Activated CD8-positive, alpha-beta T cell treated with anti-CD3 and anti-CD28 coated beads for 36 hours (primary cell): Measurements from ENCODE around the gene RGS5. TPM values are rescaled to one million over a fixed set of nuclear protein-coding genes. Genes with fewer than 3 reads are reported as not detected.

Experiments
- ATAC-seq: fragments of 200-7000 bp; cut with Tn5 transposase; one replicate; pipeline ENCODE4 v1.10.0; 2021; ENCODE audit warnings: mild to moderate bottlenecking, moderate library complexity
- CTCF ChIA-PET: fragments of 350-600 bp; sonication (Branson Sonifier 250); formaldehyde crosslinking; loops from one replicate; lab custom pipeline; 2021; ENCODE audit warnings: antibody characterized with exemption; lab: Charles Lee
- POLR2A ChIA-PET: fragments of 350-600 bp; sonication (Branson Sonifier 250); formaldehyde crosslinking; loops from one replicate; lab custom pipeline; 2021; ENCODE audit warnings: antibody characterized with exemption; lab: Charles Lee
- DNase-seq: peaks from one replicate; pipeline ENCODE4 v3.0.0-alpha.2; 2020
- H3K27ac Mint-ChIP-seq: one replicate; pipeline ENCODE4 v1.8.0; 2021; ENCODE audit warnings: mild to moderate bottlenecking, mixed read lengths
- H3K27me3 Mint-ChIP-seq: one replicate; pipeline ENCODE4 v1.8.0; 2021; ENCODE audit warnings: mixed read lengths
- H3K36me3 Mint-ChIP-seq: one replicate; pipeline ENCODE4 v1.8.0; 2021; ENCODE audit warnings: low read depth, mixed read lengths
- H3K4me1 Mint-ChIP-seq: one replicate; pipeline ENCODE4 v1.8.0; 2021; ENCODE audit warnings: low read depth, mixed read lengths
- H3K4me3 Mint-ChIP-seq: one replicate; pipeline ENCODE4 v1.8.0; 2021; ENCODE audit warnings: mild to moderate bottlenecking, moderate library complexity, mixed read lengths
- H3K9me3 Mint-ChIP-seq: one replicate; pipeline ENCODE4 v1.8.0; 2021; ENCODE audit warnings: mixed read lengths
- intact Hi-C: fragments of 100-400 bp; cut with micrococcal nuclease; formaldehyde crosslinking; loops from one replicate; pipeline ENCODE4 v1.10.0; 2022
- total RNA-seq, 2 experiments: library from RNA; stranded (reverse); gene quantifications; one replicate each; pipeline ENCODE4 v1.2.3, GENCODE V29; 2021
- TF ChIP-seq, protein P1 (sequence below): fragments of 200-600 bp; IDR thresholded peaks from one replicate; pipeline ENCODE4 v1.8.0; 2022; ENCODE audit warnings: antibody characterized with exemption, mild to moderate bottlenecking

RGS5 gene
- total RNA-seq, 2 experiments from 2014 or later, result 3.6 to 6.0 TPM

- Mint-ChIP-seq H3K27me3 (no peaks in the 10 kb centered on the region), H3K9me3 (peaks cover 4% of the 10 kb centered on the region), H3K27ac (no peak overlapping the region), H3K4me1 (no peaks in the 10 kb centered on the region), H3K36me3 (peaks cover 6% of the 10 kb centered on the region), H3K4me3 (no peak overlapping the region)
- no peak for DNase-seq
- ATAC-seq, result no peak
- CTCF ChIA-PET, result no interaction called here
- TF ChIP-seq, protein P1, sequence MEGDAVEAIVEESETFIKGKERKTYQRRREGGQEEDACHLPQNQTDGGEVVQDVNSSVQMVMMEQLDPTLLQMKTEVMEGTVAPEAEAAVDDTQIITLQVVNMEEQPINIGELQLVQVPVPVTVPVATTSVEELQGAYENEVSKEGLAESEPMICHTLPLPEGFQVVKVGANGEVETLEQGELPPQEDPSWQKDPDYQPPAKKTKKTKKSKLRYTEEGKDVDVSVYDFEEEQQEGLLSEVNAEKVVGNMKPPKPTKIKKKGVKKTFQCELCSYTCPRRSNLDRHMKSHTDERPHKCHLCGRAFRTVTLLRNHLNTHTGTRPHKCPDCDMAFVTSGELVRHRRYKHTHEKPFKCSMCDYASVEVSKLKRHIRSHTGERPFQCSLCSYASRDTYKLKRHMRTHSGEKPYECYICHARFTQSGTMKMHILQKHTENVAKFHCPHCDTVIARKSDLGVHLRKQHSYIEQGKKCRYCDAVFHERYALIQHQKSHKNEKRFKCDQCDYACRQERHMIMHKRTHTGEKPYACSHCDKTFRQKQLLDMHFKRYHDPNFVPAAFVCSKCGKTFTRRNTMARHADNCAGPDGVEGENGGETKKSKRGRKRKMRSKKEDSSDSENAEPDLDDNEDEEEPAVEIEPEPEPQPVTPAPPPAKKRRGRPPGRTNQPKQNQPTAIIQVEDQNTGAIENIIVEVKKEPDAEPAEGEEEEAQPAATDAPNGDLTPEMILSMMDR, result no peak
- POLR2A ChIA-PET, result no interaction called here
- intact Hi-C loops, result no loop called here
Observed at GRCh38 chr1:163161337-163161736, 41.4 kb downstream of the RGS5 start.

DNA sequence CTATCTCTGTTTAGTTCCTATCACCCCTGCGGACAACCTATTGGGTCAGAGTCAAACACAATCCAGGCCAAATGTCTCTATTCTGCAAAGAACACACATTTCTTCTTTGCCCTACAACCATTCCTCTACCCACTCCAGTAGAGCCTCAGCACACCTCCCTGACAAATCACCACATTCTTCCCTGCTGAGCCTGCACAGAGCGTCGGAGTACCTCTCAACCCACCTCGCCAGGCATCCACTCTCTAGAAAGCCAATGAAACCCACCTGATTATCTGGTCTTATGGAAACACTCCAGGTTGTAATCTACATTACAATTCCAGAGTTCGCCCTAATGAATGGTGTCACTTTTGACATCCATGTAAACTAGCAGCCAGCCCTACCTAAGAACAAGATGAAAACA, 47.1 kb downstream of the RGS5 start:
- Mint-ChIP-seq H3K4me3 (no peak overlapping the region), H3K9me3 (peaks cover 4% of the 10 kb centered on the region), H3K4me1 (no peaks in the 10 kb centered on the region), H3K27ac (no peak overlapping the region), H3K27me3 (no peaks in the 10 kb centered on the region), H3K36me3 (peaks cover 9% of the 10 kb centered on the region)
- TF ChIP-seq, protein P1, result no peak
- no peak for ATAC-seq
- CTCF ChIA-PET, result no interaction called here
- POLR2A ChIA-PET, result no interaction called here
- intact Hi-C loops, result no loop called here
- DNase-seq, result no peak

GRCh38 chr1:163148911-163149310, 53.8 kb downstream of the RGS5 start:
- CTCF ChIA-PET, result interaction anchor here (1.0 kb wide), 1 partner anchor 28 kb away, joined by 3 read pairs; no protein-coding TSS in a partner anchor
- intact Hi-C loops, result no loop called here
- TF ChIP-seq, protein P1, result no peak

DNA sequence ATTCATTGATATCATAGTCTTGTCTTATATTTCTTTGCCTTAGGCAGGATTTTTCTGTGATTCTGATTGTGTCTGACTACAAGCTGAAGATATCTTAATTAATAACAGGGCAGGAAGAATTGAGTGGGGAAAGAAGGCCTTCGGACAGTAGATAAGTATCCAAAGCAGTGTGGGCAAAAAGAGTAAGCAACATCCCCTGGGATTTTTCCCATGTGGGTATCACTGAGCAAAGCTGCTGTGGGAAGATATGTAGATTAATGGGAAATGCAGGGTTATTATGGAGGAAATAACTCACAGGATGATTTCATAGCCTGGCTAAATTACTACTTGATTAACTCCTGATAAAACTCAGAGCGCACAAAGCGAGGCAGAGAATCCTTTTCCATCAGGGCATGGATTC, 55.7 kb downstream of the RGS5 start:
- ChIA-PET CTCF (no interaction called here), POLR2A (no interaction called here)
- Mint-ChIP-seq H3K4me3 (no peak overlapping the region), H3K9me3 (no peaks in the 10 kb centered on the region), H3K27ac (no peak overlapping the region), H3K36me3 (peaks cover 3% of the 10 kb centered on the region), H3K27me3 (no peaks in the 10 kb centered on the region), H3K4me1 (no peaks in the 10 kb centered on the region)
- DNase-seq (no peak), ATAC-seq (no peak)
- TF ChIP-seq, protein P1, result no peak
- intact Hi-C loops, result no loop called here

More at GRCh38 chr1:163148911-163149310, 53.8 kb downstream of the RGS5 start:
- Mint-ChIP-seq H3K36me3 (peaks cover 3% of the 10 kb centered on the region), H3K9me3 (no peaks in the 10 kb centered on the region), H3K4me3 (no peak overlapping the region), H3K27ac (no peak overlapping the region), H3K27me3 (no peaks in the 10 kb centered on the region), H3K4me1 (no peaks in the 10 kb centered on the region)
- ATAC-seq, result no peak
- no peak for DNase-seq
- POLR2A ChIA-PET, result no interaction called here

DNA sequence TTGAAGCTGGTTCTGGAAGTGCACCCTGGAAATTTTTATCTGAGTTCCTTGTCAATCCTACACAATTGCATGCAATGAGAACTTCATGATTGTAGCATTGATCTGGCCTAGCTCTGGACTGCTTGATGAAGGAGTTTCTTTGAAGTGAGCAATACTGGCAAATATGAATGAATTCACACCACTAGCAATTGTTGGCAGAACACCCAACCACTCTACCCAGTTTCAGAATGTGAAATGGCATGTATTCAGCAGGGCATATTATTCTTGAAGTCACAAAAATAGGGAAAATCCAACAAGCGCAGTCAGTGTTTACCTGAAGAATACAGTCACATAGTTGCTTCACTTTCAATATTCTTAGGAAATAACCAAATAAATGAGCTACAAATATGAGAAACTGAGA, 57.3 kb downstream of the RGS5 start:
- intact Hi-C loops, result no loop called here
- CTCF ChIA-PET, result no interaction called here
- DNase-seq, result no peak

More for the DNA sequence above, 57.3 kb downstream of the RGS5 start:
- no peaks in the 10 kb centered on the region for H3K9me3 Mint-ChIP-seq
- H3K4me3 Mint-ChIP-seq, result no peak overlapping the region
- H3K27ac Mint-ChIP-seq, result no peak overlapping the region
- H3K36me3 Mint-ChIP-seq, result no peaks in the 10 kb centered on the region
- POLR2A ChIA-PET, result no interaction called here
- H3K27me3 Mint-ChIP-seq, result no peaks in the 10 kb centered on the region
- no peak for ATAC-seq
- no peaks in the 10 kb centered on the region for H3K4me1 Mint-ChIP-seq
- TF ChIP-seq, protein P1, result no peak
